ENCODE data around the gene NACC2.

DNA sequence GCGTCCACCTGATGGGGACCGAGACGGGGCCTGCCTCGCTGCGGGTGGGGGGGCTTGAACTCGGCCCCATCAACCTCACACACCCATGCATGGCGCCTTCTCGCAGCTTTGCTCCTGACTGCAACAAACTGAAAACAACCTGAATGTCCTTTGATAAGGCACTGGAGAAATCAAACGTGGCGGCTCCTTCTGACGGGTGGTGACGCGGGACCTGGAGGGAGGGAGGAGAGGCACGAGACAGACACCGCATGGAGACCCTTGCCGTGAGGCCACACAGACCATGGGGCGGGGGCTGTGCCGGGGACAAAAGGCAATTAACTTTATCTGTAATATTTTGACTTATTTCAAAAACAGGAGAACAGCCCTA, 48.6 kb downstream of the NACC2 start:
- TF ChIP-seq, protein P1, sequence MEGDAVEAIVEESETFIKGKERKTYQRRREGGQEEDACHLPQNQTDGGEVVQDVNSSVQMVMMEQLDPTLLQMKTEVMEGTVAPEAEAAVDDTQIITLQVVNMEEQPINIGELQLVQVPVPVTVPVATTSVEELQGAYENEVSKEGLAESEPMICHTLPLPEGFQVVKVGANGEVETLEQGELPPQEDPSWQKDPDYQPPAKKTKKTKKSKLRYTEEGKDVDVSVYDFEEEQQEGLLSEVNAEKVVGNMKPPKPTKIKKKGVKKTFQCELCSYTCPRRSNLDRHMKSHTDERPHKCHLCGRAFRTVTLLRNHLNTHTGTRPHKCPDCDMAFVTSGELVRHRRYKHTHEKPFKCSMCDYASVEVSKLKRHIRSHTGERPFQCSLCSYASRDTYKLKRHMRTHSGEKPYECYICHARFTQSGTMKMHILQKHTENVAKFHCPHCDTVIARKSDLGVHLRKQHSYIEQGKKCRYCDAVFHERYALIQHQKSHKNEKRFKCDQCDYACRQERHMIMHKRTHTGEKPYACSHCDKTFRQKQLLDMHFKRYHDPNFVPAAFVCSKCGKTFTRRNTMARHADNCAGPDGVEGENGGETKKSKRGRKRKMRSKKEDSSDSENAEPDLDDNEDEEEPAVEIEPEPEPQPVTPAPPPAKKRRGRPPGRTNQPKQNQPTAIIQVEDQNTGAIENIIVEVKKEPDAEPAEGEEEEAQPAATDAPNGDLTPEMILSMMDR (IDR thresholded peaks at IDR 0.05): no peak
- TF ChIP-seq POLR2A (IDR thresholded peaks at IDR 0.05) (no peak), POLR2AphosphoS5 (IDR thresholded peaks at IDR 0.05) (no peak)

Measured in prostate gland (tissue), 2 donors.